ENCODE measurements around the gene FOXP3.

Gene FOXP3

DNA sequence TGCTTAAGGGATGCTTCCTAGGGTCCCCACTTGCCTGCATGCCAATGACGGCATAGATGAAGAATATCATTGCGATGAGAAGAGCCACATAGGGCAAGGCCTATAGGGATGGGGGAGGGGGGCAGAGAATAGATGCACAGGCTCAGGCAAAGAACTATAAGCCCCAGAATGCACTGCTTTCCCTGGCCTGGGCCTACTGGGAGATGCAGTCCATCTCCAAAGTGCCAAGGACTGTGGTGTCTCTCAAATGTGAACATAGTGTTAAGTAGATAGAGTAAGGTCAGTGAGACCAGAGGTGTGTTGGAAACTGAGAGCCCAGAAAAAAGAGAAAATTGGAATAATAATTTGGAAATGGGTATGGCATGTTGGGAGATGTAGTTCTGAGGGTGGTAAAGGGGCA, 52.3 kb downstream of the FOXP3 start:
- no peak for FAIRE-seq

DNA sequence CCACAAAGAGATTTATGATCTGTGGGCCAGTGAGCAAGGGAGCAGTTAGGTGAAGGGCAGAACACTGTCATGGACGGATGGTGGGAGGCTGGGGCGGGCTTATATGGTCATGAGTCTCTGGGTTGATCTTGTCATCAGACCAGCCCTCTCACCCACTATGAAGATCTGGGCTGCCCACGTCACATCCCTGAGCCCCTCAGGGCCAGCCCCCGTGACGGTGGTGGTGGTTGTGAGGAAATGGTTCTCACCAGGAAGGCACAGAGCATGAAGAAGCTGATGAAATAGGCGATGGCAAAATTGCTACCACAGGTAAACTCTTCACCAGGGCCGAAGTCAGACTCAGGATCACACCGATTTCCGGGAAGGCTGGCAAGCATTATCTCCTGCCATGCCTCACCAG, 53.4 kb downstream of the FOXP3 start:
- FAIRE-seq = no peak

- FAIRE-seq = no peak
Observed at GRCh38 chrX:49210406-49210805, 54.1 kb downstream of the FOXP3 start.

DNA sequence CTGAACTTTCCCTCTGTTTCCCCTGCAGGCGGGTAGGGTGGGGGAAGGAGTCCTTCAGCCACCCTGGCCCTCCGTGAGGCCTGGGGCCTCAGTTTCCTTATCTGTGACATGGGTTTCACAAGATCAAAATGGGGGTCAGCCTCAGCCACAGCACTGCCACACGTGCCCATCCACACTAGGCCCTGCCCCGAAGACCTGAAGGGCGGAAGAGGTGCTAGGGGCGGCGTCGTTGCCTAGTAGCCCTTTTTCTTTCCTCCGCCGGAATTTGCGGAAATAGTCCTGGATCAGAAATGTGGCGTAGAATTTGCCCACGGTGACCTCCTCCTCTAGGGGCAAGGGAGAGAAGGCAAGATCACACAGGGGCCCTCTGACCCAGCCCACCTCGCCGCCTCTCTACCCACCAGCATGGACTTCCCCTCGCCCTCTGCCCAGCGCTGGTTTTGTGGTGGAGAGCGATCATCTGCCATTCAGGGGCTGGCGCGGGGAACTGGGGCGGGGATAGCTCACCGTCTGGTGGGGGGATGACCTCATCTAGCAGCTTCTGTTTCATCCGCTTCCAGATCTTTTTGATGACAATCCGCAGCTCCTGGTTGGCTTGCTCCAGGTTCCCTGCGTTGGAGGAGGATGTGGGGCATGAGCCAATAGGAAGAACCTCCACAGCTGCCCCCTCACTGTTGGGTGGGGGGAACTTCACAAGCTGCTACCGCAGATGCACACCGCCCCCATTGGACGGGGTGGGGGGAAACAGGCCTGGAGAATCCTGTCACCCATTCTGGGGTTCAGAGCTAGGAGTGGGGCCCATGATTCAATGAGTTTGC, 54.9 kb downstream of the FOXP3 start:
- no peak for FAIRE-seq

DNA sequence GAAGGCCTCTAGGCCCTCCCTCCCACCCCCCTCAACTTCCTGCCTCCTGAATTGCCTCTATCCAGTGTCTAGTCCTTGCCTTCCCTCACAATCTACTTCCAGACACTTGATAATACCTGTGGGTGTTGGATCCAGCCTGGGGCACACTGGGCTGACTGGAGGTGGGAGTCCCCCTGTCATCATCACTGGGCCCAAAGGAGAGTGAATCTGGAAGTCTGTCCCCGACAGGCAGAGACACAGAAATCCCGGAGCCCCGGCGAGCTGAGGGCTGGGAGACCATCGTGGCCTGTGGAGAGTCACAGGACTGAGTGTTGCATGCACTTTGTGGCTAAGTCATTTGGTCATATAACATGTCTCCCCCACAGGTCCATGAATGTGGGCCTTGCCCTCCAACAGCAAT, 56.1 kb downstream of the FOXP3 start:
- FAIRE-seq = no peak

DNA sequence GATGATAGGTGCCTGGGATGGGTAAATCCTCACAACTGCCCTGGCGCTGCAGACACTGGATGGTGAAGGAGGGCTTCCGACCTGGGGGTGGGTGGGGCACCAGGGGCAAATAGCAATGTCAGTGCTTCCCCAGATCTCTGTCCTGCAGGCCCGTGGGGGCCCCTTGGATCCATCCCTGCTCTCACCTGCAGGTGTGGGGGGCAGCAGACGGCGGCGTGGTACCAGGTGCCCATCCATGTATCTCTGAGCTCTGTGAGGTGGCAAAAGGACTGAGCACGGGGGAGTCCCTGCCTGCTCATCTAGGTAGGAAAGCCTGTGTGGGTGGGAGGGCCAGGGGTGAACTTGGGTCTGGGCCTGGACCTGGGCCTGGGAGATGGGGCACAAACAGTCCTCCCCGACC, 58.0 kb downstream of the FOXP3 start:
- FAIRE-seq = no peak

DNA sequence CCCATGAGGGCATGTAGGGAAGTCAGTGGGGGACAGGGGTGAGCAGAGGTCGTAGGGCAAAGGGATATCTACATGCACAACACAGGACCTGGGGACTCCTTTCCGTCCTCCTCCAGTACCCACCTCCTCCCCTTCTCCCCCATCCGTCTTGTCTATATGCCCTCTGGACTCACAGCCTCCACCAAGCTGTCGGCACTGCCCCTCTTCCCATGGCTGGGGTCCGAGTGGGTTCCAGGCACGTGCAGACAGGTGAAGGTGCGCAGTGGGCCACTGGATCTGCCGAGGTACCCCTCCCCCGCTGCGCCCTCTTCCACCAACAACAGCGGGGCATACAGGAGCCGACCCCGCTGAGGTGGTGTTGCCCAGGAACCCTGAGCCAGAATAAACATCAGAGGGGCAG, 59.1 kb downstream of the FOXP3 start:
- FAIRE-seq = no peak

DNA sequence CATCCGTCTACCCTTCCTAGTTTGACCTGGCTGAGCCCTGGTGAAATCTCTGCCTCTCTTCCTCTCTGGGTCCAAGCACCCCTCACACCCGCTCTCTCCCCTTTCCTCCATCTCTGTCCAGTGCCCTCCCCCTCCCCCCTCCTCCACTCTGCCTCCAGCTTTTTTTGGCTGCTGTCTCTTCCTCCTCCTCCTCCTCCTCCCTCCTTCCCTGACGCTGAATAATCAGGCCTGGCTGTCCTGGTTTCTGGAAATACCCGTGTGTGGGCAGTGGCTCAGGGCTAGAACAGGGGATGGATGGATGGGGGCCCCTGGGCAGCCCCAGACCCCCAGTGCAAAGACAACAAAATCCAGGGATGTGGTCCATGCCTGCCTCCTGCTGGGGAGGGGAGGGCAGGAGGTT, 59.8 kb downstream of the FOXP3 start:
- no peak for FAIRE-seq

DNA sequence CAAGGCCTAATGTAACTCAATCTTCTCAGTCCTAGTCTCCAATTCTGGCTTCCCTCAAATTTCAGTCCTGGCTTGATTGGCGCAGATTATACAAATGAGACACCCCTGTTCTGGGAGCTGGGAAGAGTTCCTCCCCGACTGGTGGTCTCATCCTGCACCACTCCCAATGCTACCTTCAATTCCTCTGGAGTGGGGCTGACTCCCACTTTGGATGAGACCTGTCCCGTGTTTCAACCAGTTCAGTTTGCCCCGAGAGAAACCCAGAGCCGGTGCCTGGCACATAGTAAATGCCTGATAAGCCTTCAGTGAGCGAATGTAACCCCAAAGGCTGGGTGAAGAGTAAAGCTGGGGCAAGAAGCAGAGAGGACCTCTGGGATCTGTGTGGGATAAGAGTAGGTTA, 60.5 kb downstream of the FOXP3 start:
- no peak for FAIRE-seq

DNA sequence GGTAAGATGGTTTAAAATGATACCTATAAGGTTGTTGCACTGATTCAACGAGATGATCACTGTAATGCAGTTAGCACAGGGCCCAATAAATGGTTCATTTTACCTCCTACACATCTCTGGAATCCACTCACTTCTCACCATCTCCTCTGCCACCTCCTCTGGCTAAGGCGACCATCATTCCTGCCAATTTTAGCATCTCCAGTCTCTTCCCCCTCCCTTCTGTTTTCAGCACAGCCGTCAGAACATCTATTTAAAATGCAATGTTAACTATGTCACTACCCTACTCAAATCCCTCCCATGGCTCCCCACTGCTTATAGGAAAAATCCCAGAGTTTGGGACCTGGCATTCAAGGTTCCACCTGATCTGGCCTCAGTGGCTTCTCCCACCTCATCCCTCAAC, 61.0 kb downstream of the FOXP3 start:
- FAIRE-seq = no peak

DNA sequence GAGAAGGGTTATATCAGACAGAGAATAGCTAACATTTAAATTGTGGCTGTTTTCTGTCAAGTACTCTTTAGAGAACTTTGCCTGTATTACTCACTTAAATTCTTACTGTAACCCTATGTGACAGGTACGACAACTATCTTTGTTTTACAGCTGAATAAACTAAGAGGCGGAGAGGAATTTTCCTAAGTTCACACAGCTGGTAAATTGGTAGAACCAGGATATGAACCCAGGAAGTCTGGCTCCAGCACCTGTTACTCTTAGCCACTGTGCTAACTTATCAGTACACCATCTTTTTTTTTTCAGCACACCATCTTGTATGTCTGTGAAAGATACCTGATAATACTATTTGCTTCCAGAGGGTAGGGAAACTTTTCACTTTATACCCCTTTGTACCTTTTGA, 62.5 kb downstream of the FOXP3 start:
- no peak for FAIRE-seq
